GM20000 (cell line): ENCODE measurements around the gene GLT6D1.

ENCODE experiments used
- DNase-seq: peaks from one replicate; pipeline ENCODE4 v3.0.0; 2012; ENCODE audit warnings: low spot score
- CTCF ChIP-seq: IDR thresholded peaks from 2 replicates; pipeline ENCODE4 v1.5.1; 2012; ENCODE audit warnings: mild to moderate bottlenecking, control low read depth; ENCODE audit errors: extremely low read depth, missing control alignments

GLT6D1 gene

GRCh38 chr9:135614821-135615665 lies 24.3 kb downstream of the GLT6D1 start:
- TF ChIP-seq CTCF, result no peak

GRCh38 chr9:135613946-135614805 lies 25.2 kb downstream of the GLT6D1 start:
- TF ChIP-seq CTCF, result no peak
- peak; percentile 16 for DNase-seq

More at GRCh38 chr9:135614821-135615665, 24.3 kb downstream of the GLT6D1 start:
- DNase-seq, result peak; percentile 18

GRCh38 chr9:135612981-135613910 lies 26.1 kb downstream of the GLT6D1 start:
- DNase-seq, result no peak
- no peak for TF ChIP-seq CTCF

- DNase-seq, result no peak
- no peak for TF ChIP-seq CTCF
Observed at GRCh38 chr9:135612437-135612836, 26.9 kb downstream of the GLT6D1 start.

- DNase-seq, result no peak
Observed at GRCh38 chr9:135611875-135612209, 27.5 kb downstream of the GLT6D1 start.

More at GRCh38 chr9:135611875-135612209, 27.5 kb downstream of the GLT6D1 start:
- no peak for TF ChIP-seq CTCF
